Activated CD4-positive, alpha-beta T cell treated with anti-CD3 and anti-CD28 coated beads for 24 hours (primary cell): Measurements from ENCODE around the gene FBXO41.
"Not testable (repeated sequence)": the region's sequence is repeated elsewhere in the genome, so short reads cannot be mapped to it uniquely, and the experiment has no call there.

ENCODE experiments used
- DNase-seq, 2 donors: peaks; one replicate each; pipeline ENCODE4 v3.0.0-alpha.2; 2020; ENCODE audit warnings: low read depth in 2 of 2

FBXO41 gene

DNA sequence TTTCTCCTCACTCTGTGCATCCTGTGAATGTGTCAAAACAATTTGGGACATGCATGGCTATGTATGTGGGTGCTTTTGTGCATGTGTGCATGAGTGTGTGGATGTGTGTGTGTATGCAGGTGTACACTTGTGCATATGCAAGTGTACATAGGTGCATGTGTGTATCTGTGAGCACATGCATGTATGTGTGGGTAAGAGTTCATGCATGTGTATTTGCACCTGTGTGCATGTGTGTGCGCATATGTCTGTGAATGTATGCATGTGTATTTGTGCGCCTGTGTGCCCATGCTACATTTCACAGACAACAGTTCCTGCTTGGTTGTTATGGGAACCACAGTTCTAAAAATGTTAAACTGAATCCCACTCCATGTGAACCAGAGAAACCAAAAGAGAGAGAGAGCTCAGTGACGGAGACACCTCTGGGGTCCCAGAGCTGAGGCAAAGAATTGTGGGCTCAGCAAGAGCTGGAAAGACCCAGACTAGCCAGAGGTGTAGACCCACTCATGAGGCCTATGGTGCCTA lies 1.9 kb upstream of the FBXO41 start:
- DNase-seq = no peak

DNA sequence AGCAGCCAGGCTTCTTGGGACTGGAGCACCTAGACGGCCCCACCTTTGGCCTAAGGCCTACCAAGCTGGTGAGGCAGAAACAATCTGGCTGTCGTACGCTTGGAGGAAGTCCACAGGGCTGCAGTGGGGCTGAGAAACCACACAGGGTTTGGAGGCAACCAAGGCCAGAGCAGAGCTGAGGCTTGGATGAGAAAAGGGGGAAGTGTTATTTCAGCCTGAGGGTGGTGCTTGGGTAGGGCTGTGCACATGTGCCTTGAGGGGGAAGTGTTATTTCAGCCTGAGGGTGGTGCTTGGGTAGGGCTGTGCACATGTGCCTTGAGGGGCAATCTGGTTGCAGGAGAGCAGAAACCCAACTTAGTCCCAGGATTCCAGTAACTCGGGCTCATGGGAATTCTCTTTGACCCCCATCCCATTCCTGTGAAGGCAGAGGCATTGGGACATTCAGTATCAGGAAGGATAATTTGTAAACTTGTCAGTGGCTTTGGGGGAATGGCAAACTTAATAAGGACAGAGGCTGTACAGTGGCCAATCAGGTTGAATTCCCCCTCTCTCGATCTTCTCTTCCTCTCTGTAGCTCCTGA lies 971 bp upstream of the FBXO41 start:
- DNase-seq = no peak

DNA sequence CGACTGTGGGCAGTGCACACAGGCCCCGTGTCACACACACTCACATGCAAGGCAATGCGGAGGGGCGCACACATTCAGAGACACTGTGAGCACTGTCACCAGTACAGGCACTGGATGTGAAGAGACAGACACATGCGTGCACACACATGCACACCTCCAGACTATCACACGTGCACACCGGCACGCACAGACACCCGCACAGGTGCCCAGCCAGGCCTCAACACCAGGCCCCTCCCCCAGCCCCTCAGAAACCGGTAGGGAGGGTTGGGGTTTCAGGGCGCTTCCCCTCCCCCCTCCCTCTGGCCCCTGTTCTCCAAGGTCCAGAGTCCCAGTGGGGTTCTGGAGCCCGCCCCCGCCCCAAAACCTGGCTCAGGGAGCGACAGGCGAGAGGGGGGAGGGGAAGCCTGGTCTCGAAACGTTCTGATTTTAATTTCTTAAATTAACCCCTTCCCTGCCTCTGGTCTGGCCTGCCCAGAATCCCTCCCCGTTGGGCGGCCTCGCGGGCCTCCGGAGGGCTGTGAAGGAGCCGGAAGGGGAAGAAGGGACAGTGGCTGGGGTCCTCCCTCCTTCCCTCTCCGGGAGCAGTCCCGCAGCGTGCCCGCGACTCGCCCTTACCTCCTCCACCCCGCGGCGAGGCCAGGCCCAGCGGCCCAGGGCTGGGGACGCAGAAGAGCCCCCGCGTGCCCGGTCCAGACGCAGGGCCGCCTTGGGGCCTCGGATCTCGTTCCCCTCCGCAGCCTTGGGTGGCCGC lies 558 bp downstream of the FBXO41 start:
- no peak for DNase-seq

DNA sequence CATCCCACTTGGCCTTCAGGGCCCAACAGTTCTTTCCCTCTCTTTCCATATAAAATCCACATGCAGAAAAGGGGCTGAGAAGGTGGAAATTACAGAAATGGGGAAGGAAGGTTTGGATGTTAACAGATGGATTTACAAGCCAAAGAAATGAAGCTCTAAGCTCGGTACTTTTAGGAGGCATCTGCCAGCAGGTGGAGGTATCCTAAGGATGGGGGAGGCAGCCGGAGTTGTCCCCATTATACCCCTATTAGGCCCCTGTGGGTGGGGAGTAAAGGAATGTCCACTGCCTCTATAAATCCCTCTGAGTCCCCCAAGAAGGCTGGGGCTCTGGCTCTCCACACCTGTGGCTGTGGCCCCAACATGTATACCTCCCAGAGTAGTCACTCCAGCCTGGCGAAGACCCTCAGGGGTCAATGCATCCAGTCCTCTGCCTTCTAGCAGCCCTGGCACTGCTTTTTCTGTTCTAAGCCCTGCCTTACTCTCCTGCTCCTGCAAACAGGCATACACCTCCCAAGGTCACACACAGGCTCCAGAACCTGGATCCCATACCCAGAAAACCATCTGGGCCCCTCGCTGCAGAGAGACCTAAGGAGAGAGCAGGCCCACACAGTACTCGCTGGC lies 1.2 kb downstream of the FBXO41 start:
- DNase-seq = no peak

DNA sequence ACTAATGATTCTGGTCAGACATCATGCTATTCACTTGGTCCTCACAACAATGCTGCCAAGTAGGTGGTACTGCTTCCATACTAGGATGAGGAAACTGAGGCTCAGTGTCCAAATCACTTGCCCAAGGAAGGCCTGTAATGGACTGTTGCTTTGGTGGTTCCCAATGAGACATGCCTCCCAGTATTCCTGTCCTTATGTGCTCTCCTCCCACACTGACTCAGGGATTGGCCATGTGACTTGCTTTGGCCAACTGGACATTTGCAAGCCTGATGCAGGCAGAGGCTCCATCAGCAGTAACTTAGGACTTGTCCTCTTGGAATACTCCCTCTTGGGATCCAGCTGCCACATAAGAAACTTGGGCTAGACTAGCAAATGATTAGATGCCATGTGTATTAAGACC lies 3.0 kb downstream of the FBXO41 start:
- no peak for DNase-seq

DNA sequence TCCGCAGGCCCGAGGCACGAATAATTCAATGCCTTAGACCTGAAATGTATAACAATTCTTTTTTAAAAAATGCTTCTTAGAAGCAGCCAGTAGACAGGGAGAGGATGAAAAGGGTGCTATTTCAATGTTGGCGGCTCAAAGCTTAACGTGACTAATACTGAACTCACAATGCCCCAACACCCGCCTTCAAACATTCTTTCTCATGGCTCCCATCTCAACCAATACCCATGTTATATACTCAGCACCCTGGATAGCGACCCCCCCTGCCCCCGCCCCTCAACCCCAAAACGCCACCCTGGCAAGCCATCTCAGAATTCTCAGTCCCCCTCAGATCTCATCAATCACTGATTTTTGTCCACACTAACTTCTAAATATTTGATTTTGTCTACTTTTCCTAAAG lies 4.4 kb downstream of the FBXO41 start:
- DNase-seq = no peak

DNA sequence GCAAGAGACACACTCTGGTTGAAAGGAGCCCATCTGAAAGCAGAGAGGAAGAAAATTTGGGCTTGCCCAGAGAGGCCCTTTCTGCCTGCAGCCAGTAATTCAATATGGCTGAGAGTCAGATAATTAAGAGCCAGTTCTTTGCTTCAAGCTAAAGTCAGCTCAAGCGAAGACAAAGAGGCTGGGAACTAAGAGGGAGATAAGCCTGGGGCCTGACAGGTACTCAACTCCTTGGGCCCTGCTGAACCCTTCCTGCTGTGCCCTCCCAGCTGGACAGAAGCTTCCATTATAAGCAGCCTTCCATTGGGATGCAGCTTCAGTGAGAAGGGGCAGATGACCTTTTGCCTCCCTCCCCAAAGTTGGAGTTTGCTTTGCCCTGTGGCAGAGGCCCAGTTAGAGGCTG lies 12.0 kb downstream of the FBXO41 start:
- no peak for DNase-seq

DNA sequence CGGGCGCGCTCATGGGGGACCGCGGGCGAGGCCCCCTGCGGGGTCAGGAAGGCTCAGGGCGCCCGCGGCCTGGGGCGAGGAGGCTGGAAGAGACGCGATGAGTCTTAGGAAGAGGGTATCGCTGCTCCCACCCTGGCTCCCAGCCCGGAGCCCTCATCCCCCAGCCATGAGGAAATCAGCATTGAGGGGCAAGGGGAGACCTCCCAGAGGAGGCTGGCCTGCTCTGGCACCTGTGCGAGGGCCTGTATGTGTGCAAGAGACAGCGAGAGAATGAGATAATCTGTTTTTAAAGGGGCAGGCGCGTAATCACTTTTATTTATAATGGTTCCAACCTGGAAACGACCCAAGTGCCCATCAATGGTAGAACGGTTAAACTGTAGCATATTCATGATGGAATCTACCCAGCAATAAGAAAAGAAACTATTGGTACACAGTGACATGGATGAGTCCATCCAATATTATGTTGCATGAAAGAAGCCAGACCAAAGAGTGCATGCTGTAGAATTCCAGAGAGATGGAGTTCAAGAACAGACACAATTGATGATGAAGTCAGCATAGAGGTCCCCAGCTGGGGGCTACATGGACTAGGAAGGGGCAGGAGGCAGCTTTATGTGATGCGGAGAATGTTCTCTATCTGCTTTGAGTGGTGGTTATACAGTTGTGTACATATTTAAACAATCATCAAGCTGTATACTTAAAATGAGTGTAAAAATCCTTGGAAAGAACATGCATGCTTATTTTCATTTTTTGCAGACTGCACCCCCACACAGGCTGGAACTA lies 14.4 kb downstream of the FBXO41 start:
- DNase-seq = no peak

DNA sequence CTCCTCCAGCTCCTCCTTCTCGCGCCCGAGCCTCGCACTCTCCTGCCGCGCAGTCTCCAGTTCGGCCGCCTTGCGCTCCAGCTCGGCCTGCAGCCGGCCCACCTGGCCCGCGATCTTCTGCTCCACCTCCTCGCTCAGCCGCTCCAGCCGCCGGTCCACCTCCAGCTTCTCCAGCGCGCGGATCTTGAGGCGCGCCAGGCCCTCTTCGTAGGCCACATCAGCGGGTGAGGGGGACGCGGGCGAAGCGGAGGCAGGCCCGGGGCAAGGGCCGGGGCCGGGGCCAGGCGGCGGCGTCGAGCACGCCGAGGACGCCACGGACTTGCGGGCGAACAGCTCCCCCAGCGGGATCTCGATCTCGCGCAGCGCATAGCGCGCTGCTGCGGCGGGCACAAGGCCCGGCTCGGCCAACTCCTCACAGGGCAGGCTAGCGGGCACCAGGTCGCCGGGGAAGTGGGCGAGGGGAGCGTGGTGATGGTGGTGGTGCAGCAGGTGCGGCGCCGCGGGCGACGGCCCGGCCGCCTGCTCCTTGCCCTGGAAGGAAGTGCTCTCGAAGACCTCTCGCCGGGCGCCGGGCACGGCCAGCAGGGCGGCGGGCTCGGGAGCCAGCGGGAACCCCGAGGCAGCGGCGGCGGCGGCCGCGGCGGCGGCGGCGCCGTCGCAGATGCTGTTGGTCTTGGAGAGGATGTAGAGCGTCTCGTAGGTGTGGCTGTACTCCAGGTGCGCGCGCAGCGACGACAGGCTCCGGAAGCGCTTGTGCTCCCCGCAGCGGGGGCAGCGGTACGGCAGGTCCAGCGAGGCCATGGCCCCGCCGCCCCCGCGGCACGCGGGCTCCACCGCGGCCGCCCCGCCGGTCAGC lies 15.2 kb downstream of the FBXO41 start:
- peak; percentile 41 to 61 for DNase-seq

DNA sequence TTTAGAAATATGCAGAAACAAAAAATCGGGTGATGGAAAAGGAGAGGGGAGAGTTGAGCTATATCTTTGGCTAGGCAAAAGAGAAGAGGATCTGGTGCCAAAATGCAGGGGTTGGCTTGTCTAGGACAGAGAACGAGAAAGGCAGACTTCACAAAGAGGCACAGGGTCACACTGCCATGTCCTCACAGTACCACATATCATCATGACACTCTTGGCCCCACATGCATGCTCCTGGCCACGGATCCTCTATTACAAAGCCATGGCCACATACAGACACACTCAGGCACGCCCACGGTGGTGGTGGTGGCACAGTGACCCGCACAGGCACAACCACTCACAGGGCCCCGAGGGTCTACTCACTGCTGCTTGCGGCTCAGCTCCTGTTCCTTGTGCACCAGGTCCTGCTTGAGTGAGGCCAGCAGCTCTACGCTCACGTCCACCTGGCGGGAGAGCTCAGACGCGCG lies 15.9 kb downstream of the FBXO41 start:
- no peak for DNase-seq

DNA sequence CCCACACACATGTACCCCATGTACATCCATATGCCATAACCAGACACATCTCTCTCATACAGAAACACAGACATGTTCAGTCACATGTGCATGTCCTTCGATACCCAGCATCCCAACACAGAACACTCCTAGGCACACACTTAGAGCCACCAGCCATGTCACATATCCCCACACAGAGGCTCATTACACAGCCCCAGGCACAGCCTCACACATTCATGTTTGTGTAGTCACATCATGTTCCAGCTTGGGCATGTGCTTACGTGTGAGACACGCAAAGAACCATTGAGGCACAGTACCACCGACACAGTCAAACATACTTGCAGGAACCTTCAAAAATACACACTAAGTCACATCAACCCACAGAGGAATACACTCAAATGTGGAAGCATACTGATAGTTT lies 17.3 kb downstream of the FBXO41 start:
- DNase-seq = no peak

DNA sequence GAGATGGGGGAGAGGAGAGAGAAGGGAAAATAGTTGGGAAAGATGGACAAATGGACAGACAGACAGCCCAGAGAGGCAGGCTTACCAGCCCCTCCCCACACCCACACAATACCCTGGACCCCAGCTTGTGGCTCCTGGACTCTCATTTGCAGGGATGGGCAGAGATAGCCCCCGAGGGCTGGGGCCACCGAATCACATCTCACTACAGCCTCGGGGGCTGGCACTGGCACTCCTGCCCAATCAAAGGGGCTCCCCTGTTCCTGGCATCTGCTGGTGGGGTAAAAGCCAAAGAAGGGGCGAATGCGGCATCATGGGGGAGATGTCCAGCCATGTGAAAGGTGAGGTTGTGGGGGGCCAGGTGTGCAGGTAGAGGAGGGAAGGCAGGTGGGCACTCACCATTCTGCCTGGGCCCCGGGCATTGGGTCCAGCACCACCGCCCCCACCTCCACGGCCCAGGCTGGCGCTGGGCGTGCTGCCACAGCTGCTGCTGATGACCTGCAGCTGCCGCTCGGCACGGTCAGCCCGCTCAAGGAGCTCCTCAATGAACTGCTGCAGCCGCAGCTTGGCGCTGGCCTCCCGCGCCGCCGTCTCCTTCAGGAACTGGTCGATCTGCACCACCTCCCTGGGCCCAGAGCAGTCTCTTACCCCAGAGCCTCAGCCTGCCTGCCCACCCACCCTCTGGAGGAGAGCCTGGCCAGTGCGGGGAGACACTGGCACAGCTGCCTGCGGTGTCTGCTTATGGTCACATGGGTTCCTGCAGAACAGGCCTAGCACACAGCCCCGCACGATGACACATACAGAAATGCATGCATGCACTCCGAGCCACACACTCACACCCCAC lies 18.0 kb downstream of the FBXO41 start:
- DNase-seq = no peak

DNA sequence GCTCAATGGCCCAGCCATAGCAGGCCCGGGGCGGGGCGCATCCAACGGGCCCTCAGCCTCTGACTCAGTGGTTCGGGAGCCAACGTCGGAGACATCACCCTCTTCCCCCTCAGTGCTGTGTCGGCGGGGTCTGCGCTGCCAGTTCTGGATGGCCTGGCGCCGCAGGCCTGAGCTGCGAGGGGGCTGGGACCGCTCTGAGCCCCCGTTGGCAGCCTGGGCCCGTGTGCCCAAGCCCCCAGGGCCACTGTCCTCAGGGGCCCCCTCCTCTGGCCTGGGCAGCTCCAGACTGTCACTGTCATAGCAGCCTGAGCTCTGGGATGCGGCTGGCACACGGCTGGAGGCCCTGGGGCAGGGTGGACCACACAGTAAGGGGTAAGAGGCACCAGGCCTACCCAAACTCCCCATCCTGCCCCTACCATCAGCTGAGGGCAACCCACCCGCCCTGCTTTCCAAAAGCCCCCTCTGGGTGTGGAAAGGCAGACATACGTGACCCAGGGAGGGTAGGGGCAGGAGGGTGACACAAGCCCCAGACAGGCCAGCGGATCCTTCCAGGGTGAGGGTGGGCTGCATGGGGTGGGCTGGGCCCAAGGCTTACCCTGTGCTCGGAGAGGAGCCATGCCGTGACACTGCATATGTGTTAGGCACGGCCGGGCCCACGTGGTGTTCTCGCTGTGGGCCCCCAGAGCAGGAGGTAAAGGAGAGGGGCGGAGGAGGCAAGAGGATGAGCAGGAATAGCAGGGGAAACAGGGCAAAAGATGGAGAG lies 18.8 kb downstream of the FBXO41 start:
- no peak for DNase-seq

DNA sequence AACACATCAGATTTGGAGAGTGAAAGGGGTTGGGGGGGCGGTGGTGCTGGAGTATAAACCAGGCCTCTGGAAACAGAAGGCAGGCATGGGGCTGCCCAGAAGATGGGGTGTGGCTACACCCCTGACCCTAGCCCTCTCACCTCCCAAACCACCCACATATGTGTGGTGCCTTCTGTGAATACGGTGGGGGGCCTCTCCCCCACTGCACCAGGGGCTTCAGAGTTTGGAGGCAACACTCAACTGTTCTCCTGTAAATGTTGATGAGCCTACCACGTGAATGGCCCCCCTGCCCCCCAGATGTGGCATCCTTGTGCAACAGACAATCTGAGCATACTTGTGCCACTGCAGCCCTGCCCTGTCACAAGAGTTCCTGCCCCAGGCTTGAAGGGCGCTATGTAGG lies 19.5 kb downstream of the FBXO41 start:
- no peak for DNase-seq

DNA sequence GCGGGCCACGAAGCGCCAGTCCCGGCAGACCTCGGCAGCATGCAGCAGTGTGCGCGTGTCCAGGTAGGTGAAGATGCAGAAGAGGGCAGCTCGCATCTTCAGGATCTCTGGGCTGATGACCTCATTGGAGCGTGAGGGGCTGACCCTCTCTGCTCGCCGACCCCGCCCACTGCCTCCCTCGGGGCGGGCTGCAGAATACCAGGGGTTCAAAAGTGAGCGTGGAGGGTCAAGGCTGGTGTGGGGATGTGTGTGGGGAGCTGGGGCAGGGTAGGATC lies 20.0 kb downstream of the FBXO41 start:
- DNase-seq = no peak

DNA sequence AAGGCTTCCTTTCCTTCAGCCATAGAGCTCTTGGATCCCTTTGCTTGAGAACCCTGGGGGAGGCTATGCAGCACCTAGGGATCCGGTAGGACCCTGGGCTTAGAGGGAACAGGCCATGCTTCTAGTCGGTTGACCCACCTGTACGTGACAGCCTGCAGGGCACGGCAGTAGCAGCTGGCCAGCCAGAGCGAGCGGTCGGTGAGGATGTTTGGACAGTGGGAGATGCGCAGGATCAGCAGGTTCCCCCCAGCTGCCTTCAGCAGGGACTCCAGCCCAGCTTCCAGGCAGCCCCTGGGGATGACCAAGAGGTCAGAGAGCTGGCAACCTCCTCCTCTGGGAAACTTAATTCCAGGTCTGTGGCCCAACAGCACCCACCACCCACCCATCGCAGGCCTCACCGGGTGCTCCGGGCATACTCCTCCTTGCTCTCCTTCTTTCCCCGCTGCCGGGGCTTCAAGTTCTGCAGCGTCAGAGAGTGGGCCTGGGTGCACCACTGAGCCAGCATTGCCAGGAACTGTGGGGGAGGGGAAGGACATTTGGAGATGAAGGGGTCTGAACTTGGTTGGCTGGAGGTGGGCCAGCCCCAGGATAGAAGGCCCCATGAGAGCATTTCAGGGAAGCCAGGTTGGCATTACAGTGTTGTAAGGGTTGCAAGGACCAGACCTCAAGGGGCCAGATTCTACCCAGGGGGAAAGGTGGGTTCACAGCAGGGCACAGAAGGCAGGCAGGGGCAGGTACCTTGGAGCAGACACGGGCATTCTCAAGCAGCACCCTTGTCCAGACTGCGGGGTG lies 20.5 kb downstream of the FBXO41 start:
- DNase-seq = no peak

DNA sequence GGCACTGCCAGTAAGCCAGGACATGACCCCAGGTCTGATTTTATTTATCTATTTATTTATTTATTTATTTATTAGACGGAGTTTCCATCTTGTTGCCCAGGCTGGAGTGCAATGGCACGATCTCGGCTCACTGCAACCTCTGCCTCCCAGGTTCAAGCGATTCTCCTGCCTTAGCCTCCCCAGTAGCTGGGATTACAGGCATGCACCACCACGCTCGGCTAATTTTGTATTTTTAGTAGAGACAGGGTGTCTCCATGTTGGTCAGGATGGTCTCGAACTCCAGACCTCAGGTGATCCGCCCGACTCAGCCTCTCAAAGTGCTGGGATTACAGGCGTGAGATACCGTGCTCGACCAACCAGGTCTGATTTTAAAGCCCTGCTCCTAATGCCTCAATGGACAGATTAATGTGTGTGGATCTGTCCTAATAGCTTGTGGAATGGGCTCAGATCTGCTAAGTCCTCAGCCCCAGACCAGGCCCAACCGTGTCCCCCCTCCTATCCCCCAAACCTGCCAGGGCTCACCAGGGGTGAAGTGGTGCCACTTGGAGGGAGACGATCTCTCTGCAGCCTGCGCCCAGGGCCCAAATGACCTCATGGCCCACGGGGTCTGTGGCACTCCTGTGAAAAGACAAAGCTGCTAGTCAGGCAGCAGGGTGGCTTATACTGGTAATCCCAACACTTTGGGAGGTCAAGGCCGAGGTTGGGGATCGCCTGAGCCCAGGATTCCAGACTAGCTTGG lies 21.4 kb downstream of the FBXO41 start:
- not testable (repeated sequence) for DNase-seq

DNA sequence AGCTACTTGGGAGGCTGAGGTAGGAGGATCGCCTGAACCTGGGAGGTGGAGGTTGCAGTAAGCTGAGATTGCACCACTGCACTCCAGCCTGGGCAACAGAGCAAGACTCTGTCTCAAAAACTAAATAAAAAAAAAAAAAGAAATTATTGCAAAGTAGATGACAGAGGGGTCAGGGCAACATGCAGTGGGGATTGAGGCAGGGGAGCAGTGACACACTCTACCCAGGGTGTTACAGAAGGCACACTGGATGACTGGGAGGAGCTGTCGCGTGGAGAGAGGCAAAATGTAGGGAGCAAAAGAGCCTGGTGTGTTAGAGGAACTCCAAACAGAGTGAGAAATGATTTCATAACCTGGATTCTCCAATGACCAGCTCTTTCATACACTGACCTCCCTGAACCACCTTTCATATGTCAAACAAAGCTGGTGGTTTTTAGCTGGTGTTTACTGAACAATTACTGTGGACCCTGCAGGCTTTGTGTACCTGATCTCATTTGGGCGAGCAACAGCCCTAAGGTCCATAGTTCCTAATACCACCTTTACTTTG lies 22.1 kb downstream of the FBXO41 start:
- DNase-seq = no peak
